AG04449 (cell line): ENCODE results near the gene HMGB4.

Source experiments
- CTCF ChIA-PET: fragments of 350-600 bp; formaldehyde crosslinking; extraction: SDS; loops from one replicate; lab custom pipeline; 2021; ENCODE audit warnings: antibody characterized with exemption; lab: Yijun Ruan, JAX
- POLR2A ChIA-PET: fragments of 400-600, 350-600 bp; formaldehyde crosslinking; extraction: SDS; loops from one replicate; lab custom pipeline; 2020; ENCODE audit warnings: antibody characterized with exemption, inconsistent platforms; lab: Yijun Ruan, JAX
- DNase-seq: peaks from one replicate; pipeline ENCODE4 v3.0.0-alpha.2; 2010; ENCODE audit warnings: low read depth, low spot score
- H3K4me3 ChIP-seq: 2 replicates; pipeline ENCODE4 v1.5.1; 2011; ENCODE audit warnings: low read depth, mild to moderate bottlenecking, control low read depth, low read length
- CTCF ChIP-seq: IDR thresholded peaks from one replicate; pipeline ENCODE4 v1.5.1; 2011; ENCODE audit warnings: mild to moderate bottlenecking, moderate library complexity, low read length, control low read depth, inconsistent platforms; ENCODE audit not compliant: insufficient read depth; ENCODE audit errors: missing control alignments

HMGB4 gene

DNA sequence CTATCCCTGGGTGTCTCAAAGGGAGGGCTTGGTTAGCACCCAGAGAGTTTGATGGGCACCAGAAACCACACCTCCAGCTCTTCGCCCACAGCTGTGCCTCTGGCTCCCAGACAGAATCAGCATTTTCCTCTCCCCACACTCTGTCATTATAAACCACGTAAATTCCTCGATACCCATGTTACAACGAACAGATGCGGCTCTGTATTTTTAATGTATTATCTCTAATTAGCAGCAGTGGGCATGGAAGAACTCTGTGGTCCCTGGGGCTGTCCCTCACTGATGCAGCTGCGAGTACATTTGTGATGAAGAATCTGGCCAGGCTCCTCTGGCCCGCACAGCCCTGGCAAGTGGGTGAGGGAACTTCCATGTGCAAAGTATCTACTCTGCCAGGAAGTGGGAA, 10.8 kb downstream of the HMGB4 start:
- ChIA-PET CTCF (no interaction called here), POLR2A (no interaction called here)
- H3K4me3 ChIP-seq = no peak overlapping the region
- no peak for DNase-seq
- no peak for TF ChIP-seq CTCF

DNA sequence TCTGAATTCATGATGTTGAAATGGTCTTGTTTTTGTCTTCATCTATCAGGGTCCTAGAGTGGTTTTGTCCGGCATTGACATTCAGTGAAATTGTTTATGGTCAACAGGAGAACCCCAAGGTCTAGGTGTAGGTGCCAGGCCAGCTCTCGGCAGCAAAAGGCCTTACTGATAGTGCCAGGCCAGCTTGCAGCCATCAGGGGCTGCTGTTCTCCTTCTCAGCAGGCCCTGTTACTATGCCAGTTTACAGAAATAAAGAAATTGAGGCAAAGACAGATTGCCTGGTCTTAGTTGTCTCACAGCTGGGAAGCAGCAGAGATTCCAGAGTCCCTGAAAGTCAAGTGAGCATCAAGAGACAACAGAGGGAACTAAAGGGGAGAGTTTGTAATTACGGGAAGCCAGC, 12.0 kb downstream of the HMGB4 start:
- peak; percentile 6 for TF ChIP-seq CTCF
- CTCF ChIA-PET = interaction anchor here (0.8 to 1.7 kb wide), 2 partner anchors 140 to 288 kb away, joined by 5 read pairs; no protein-coding TSS in a partner anchor
- POLR2A ChIA-PET = no interaction called here
- no peak overlapping the region for H3K4me3 ChIP-seq
- no peak for DNase-seq

GRCh38 chr1:33876970-33877650, 13.2 kb downstream of the HMGB4 start:
- CTCF ChIA-PET = interaction anchor here (1.2 to 1.7 kb wide), 3 partner anchors 12 to 142 kb away, joined by 3 to 5 read pairs (median 5); no protein-coding TSS in a partner anchor
- DNase-seq = peak; percentile 76
- TF ChIP-seq CTCF = no peak

GRCh38 chr1:33878392-33878791, 14.5 kb downstream of the HMGB4 start:
- no peak for DNase-seq
- no peak for TF ChIP-seq CTCF
- ChIA-PET POLR2A (no interaction called here), CTCF (interaction anchor here (1.1 to 1.6 kb wide), 2 partner anchors 15 to 16 kb away, joined by 4 to 5 read pairs; no protein-coding TSS in a partner anchor)
- H3K4me3 ChIP-seq = no peak overlapping the region

More at GRCh38 chr1:33876970-33877650, 13.2 kb downstream of the HMGB4 start:
- POLR2A ChIA-PET = interaction anchor here (0.5 to 0.8 kb wide), 2 partner anchors 16 to 648 kb away, joined by 3 read pairs; no protein-coding TSS in a partner anchor
- no peak overlapping the region for H3K4me3 ChIP-seq

DNA sequence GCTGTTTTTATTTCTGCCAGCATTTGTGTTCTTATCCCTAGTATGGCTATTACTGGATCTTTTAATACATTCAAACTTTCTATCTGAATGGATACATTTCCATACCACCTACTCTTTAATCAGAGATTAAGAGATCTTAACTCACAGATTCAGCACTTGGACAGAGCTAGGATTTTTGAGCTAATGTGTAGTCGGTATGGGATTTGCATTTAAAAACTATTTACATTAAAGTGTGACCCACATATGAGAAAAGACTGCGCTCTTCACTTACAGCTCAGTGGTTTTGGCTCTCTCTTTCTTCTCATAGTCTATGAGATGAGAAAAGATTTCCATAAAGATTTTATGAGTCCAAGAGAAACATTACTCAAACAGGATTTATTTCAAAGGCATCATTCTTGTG, 16.4 kb downstream of the HMGB4 start:
- no peak for DNase-seq
- ChIA-PET POLR2A (interaction anchor here (1.5 to 1.8 kb wide), 2 partner anchors 13 to 283 kb away, joined by 5 to 8 read pairs; no protein-coding TSS in a partner anchor), CTCF (interaction anchor here (1.2 to 1.3 kb wide), 2 partner anchors 34 to 283 kb away, joined by 3 to 4 read pairs; no protein-coding TSS in a partner anchor)
- TF ChIP-seq CTCF = no peak
- no peak overlapping the region for H3K4me3 ChIP-seq

DNA sequence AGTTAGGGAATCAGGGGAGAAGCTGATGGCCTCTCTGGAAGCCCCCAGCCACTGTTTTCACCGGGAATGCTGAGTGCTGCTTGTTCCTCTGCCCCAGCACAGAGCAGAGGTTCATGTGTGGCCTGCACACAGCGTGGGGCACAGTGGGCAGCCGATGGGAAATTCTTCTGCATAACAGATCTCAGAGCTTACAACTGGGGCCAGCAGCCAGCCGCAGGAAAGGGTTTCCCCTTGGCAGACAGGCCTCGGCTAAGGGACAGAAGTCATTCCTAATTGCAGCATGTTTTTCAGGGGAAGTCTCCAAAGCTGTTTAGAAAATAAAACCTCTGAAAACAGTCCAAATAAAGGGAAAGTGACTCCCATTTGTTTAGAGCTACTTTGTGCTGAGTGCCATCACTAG, 22.6 kb downstream of the HMGB4 start:
- TF ChIP-seq CTCF = no peak
- ChIA-PET POLR2A (no interaction called here), CTCF (no interaction called here)
- no peak overlapping the region for H3K4me3 ChIP-seq
- DNase-seq = no peak
